Activated naive CD4-positive, alpha-beta T cell treated with Interleukin-2 at 50 U/mL for 16 hours (primary cell): ENCODE measurements around the gene ATAD5.
"Not testable (repeated sequence)": the region's sequence is repeated elsewhere in the genome, so short reads cannot be mapped to it uniquely, and the experiment has no call there.

ENCODE experiments used
- DNase-seq: peaks from one replicate; pipeline ENCODE4 v3.0.0-alpha.2; 2020

ATAD5 gene

DNA sequence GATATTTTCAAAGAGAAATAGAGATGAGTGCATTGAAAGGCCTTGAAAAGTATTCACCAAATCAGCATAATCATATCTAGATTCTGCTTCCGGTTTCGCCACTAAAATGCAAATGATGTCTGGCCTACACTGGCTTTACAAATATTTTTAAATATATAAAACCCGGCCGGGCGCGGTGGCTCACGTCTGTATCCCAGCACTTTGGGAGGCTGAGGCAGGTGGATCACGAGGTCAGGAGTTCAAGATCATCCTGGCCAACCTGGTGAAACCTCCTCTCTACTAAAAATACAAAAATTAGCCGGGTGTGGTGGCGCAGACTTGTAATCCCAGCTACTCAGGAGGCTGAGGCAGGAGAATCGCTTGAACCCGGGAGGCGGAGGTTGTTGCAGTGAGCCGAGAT, 8.8 kb upstream of the ATAD5 start:
- peak; percentile 9 for DNase-seq

DNA sequence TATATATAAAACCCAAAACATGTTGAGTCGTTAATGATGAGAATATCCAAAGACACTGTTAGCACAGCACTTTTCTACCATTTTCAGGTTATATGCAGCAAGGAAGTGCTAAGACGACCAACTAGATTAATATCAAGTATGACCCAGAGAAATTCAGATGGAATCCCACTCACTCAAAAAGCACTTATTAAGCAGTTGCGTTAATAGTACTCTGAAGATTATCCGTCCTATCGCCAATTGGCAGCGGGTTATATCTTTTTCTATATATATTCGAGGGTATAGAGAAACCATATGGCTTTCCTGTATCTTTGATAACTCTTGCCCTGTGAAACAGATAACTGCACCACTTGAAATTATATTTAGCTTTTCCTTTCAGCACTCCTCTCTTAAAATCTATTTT, 8.3 kb upstream of the ATAD5 start:
- DNase-seq: no peak

DNA sequence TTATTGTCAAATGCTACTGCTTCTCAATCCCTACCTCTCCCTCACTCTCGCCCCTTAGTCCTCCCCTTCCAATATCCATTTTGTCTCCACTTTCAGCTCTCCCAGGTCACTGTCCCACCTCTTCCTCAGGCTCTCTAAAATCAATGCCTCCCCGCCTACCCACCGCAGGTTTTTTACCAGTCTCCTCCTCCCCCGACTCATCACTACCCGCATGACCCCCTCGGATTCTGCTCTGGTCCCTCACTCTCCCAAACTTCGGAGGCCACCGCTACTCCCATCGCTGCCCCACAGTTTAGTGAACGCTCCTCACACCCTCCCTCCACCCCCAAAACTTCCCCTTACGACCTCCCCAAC, 7.8 kb upstream of the ATAD5 start:
- peak; percentile 43 for DNase-seq

DNA sequence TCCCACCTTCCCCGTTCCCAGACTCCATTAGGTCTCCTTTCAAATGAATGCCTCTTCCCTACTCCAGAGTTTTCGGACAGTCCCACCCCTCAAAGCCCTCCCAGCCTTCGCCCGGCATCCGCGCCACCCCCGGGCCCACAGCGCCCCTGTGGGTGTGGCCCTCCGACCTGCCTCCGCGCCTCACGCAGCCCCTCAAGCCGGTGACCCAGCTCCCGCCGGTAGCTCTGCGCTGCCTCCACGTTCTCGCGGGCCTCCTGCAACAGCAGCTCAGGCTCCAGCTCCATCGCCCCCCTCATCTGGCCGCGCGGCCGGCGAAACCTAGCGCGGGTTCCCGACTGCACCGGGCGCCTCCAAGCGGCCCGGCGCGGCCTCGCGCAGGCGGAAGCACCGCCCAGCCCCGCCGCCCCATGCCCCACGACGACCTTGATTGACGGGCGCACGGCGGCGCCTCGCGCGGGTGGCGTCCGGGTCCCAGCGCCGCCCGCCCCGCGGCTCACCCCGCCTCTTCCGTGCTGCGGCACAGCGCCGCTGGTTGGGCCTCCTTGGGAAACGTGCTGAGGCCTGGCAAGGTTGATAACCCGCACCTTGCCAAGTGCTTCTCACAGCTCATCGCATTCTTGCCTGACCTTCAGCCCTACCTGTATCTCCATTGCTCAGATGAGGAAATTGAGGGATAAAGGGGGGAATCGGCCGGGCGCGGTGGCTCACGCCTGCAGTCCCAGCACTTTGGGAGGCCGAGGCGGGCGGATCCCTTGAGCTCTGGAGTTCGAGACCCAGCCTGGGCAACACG, 7.2 kb upstream of the ATAD5 start, which contains the start of gene CRLF3:
Gene CRLF3 (minus strand): TSS at position 337 of the 790 bp plus-strand sequence. CDS start 41 bp downstream, at position 296.
- DNase-seq: peak; percentile 91

DNA sequence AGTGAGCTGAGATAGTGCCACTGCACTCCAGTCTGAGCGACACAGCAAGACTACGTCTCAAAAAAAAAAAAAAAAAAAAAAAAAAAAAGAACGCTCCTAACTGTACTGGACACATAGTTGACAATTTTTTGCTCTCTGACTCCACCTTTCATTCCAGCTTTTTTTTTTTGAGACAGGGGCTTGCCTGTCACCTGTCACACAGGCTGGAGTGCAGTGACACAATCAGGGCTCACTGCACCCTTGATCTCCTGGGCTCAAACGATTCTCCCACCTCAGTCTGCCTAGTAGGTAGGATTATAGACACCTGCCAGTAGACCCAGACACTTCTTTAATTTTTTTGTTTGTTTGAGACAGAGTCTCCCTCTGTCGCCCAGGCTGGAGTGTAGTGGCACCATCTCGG, 4.7 kb upstream of the ATAD5 start:
- no peak for DNase-seq

DNA sequence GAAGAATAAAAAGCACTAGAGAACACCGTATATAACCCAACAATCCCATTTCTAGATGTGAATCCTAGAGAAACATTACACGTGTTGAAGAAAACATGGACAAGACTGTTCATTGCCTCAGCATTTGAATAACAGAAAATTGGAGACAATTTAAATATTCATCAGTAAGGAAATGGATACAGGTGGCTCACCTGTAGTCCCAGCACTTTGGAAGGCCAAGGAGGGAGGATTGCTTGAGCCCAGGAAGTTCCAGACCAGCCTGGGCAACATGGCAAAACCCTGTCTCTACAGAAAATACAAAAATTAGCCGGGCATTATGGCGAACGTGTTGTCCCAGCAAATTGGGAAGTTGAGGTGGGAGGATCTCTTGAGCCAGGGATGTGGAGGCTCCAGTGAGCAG, 2.7 kb upstream of the ATAD5 start:
- no peak for DNase-seq

DNA sequence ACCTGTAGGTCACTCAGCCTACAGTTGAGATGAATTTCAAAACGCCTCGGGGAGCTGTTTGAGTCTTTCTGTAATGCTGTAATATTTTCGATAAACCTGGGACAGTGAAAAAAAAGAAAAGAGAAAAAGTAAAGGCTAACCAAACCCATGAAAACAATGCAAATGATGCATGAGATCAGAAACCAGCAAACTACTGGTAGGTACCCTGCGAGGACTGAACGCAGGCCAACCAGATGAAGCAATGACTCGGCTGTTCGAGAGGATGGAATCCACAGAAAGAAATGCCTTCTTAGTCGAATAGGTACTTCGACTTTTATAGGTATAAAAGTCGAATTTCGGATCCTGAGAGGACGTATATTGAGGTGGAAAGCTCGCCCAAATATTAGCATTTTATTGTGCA, 509 bp upstream of the ATAD5 start:
- DNase-seq: no peak

DNA sequence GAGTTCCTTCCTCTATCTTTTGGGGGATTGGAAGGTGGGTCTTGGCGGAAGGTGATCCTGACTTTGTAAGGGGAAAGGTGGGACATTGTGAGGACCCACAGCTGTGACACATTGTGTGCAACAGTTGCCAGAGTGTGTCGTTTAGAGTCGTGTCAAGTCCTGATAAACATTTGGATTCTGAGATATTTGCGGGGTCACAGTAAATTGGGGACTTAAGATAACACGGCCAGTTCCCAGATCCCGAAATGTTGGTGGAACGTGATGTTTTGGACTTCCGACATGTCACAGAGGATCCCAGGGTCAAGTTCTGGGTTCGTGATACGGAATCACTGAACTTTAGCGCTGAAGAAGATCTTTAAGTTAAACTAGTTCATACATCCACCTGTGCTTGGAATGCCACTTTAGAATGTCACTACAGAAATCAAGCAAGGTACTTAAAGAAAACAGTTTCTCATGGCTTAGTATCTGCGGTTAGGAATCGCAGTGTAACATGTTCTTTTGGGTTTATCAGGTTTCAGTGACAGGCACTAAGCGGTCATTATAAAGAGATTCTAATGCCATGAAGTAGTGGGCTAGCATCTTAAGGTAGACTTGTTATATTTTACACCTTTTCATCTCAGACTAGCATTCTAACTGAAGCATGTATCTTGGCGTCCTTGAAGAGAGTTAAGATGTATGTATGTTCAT, 815 bp downstream of the ATAD5 start:
- no peak for DNase-seq

DNA sequence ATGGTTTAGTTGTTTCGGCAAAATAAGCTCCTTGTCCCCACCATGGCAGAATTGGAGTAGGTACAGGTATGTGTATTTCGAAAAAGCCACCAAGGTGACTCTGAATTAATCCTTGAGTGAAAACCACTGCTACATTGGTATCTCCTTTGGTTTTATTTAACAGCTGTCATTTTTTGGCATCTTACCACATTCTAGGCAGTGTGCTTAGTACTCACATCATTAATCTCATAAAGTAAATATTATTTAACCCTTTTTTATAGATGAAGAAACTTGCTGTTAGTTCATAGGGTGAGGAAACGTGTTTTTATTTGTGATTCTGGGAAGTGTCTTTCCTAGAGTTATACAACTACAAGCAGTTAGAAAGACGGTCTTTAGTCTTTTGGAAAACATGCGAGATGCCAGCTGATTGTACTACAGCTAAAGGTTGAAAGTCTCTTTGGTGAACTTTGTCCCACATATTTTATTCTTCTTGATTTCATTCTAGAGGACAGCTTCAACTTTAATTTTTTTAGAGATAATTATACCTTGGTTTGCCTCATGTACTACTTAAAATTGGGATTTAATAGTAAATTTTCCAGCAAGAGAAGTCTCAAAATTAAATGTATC, 6.5 kb downstream of the ATAD5 start:
- no peak for DNase-seq

DNA sequence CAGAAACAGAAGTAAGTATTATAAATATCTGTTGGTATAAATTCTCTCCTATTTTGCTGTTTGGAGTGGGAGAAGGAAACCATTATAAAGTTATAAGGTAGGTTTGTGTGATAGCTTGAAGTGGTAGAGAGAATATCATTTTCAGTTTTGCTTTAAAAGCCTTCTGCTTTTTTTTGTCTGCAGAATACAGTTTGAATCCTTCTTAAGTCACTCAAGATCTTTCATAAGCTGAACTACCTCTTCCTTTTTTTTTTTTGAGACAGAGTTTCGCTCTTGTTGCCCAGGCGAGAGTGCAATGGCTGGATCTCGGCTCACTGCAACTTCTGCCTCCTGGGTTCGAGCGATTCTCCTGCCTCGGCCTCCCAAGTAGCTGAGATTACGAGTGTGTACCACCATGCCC, 9.0 kb downstream of the ATAD5 start:
- no peak for DNase-seq

DNA sequence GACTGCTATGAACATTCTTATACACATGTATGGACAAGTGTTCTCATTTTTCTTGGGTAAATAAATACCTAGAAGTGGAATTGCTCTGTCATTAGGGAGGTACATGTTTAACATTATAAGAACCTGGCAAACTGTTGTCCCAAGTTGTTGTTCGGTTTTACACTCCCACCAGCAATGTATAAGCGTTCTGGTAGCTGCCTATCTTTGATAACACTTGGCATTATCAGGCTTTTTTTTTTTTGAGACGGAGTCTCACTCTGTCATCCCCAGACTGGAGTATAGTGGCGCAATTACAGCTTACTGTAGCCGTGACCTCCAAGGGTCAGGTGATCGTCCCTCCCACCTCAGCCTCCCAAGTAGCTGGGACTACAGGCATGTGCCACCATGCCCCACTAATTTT, 16.3 kb downstream of the ATAD5 start:
- no peak for DNase-seq

DNA sequence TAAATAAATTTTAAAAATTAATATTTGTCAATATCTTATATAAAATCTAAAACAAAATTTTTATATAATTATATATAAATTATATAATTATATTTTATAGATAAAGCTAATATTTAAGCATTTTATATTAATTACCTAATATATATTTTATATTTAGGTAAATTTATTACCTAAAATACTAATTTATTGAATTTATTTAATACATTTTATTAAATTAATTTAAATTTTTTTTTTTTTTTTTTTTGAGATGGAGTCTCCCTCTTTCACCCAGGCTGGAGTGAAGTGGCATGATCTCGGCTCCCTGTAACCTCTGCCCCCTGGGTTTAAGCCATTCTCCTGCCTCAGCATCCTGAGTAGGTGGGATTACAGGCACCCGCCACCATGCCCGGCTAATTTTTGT, 22.4 kb downstream of the ATAD5 start:
- DNase-seq: no peak

DNA sequence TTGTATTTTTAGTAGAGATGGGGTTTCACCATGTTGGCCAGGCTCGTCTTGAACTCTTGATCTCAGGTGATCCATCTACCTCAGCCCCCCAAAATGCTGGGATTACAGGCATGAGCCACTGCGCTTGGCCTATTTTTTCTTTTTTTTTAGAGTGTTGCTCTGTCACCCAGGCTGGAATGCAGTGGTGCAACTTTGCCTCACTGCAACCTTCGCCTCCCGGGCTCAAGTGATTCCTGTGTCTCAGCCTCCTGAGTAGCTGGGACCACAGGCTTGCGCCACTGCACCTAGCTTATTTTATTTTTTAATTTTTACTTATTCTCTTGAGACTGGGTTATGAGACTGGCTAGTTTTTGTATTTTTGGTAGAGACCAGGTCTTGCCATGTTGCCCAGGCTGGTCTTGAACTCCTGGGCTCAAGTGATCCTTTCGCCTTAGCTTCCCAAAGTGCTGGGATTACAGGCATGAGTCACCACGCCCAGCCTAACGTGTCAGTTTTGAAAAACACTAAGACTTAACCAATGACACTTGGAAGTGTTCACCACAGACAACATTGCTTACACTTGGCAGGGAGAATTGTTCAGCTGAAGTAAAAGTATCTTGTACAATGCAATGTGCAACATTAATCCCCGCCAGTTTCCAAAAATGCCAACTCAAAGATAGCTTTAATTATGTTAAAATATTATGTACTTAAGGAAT, 26.9 kb downstream of the ATAD5 start:
- DNase-seq: no peak

DNA sequence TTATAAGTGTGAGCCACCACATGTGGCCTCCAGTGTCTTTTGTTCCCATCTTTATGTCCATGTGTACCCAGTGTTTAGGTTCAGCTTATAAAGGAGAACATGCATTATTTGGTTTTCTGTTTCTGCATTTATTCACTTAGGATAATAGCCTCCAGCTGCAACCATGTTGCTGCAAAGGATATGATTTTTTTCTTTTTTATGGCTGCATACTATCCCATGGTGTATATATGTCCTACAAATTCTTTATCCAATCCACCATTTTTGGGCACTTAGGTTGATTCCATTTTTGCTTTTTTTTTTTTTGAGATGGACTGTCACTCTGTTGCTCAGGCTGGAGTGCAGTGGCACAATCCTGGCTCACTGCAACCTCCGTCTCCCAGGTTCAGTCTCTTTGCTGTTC, 32.9 kb downstream of the ATAD5 start:
- DNase-seq: no peak

DNA sequence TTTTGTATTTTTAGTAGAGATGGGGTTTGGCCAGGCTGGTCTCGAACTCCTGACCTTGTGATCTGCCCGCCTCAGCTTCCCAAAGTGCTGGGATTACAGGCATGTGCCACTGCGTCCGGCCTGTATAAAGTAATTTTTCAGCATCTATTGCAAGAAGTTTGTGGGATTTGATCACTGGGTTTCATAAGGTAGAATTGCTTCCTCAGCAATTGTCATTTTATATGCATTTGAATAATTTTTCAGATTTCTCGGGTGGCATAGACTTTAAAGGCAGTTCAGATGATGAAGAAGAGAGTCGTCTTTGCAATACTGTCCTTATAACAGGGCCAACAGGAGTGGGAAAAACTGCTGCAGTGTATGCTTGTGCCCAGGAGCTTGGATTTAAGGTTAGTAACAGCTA, 37.2 kb downstream of the ATAD5 start:
- no peak for DNase-seq

DNA sequence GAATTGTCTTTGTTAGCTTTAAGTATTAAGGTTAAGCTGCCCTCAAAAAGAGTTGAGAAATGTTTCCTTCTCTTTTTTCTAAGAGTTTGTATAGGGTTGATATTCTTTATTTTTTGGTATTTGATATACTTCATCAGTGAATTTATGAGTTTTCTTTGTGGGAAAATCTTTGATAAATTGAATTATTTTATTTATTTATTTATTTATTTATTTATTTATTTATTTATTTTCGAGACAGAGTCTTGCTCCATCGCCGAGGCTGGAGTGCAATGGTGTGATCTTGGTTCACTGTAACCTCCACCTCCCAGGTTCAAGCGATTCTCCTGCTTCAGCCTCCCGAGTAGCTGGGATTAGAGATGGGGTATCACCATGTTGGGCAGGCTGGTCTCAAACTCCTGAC, 54.4 kb downstream of the ATAD5 start:
- DNase-seq: no peak

DNA sequence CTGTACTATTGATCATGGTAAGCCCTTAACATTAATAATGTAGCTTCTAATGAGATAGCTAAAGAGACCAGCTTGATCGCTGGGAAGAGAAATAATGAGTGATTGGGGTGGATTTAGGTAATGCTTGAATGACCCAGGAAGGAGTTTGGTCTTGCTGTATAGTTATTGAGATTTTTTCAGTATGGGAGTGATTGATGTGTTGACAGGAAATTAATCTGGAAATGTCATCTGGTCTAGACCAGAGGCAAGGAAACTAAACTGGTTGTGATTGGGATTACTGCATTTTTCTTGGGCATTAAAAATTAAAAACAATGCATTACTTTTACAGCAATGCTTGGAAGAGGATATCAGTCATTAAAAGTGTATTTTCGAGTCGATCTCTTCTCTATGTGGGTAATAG, 62.5 kb downstream of the ATAD5 start:
- DNase-seq: no peak

DNA sequence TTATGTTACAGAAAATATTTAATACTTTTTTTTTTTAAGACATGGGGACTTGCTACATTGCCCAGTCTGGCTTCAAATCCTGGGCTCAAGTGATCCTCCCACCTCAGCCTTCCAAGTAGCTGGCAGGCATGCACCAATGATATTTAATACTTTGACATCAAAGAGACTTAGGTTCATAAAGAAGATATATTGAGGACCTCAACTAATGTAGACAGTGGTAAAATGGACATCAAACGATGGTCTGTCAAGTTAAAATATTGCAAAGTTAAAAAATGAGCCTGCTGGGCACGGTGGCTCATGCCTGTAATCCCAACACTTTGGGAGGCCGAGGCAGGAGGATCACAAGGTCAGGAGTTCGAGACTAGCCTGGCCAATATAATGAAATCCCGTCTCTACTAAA, 65.5 kb downstream of the ATAD5 start:
- no peak for DNase-seq

DNA sequence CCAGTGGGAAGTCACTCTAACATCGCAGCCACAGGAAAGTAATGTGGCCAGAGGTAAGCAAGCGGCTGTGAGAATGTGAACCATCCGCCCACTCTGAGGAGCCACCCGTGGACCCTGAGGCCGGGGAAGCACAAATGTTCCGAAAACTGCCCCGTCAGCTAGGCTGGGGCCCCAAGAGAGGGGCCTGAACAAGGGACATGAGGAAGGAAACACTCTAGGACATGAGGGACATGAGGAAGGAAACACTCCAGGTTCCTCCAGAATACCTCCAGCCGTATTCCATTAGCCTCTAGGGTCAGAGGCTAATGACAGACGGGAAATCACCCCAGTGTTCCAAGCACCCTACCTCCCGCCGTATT, 74.0 kb downstream of the ATAD5 start:
- peak; percentile 29 for DNase-seq

DNA sequence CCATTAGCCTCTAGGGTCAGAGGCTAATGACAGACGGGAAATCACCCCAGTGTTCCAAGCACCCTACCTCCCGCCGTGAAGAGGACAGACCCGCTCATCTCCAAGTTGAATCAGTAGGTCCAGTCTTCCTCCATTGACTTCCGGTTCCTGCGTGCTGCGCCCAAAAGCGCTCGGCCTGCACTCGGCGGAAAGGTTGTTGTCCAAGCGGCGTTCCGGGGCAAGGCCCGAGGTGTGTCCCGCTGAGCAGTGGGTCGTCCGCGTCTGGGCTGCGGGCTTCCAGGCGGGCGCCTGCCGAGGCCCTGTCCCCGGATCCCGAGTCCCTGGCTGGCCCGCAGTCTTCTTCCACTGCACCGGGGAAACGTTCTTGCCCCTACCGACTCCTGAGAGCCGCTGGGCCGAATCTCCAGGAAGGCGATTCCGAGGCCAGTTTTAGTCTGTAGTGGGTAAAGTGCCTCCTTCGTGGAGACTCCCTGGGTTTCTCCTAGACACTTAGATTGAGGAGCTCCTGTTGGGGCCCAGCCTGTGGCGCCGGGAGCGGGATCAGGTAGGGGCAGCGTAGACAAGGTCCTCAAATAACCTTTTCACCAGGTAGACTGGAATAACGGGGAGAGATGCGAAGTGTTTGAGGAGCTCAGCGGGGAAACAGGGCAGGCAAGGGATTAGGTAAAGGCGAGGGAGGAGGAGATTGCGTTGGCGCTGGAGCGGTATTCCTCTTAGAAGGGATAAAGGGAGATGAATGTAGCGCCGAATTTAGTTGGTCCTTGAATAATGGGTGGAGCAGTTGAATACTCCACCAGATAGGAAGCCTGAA, 74.5 kb downstream of the ATAD5 start, which contains the start of gene TEFM:
Gene TEFM (minus strand): TSS at position 138 of the 811 bp plus-strand sequence. CDS start 40 bp downstream, at position 98.
- DNase-seq: peak; percentile 92

DNA sequence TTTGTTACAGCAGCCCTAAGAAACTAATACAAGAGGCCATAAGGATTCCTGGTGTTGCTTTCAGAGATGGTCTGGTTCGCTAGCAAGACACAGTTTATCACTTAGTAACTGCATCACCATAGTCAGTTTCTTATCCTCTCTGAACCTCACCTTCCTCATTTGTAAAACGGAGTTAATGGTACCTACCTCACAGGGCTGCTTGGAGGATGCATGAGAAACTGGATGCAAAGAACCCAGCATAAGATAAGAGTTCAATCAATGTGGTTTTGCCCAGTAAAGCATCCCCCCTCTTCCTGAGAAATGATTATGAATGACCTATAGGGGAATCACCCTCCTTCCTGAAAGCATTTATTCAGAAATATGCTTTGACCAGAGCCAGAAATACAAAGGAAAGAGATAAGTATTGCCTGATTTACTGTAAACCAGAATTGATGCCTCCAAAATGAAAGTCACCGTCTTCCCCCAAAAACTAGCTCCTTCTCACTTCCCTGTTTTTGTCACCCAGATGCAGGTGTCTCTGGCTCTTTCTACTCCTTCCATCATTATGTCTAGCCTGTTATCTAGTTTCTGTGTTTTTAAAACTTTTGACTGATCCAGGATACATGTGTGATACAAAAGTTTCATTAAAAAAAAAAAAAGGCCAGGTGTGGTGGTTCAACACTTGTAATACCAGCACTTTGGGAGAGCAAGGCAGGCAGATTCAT, 77.1 kb downstream of the ATAD5 start:
- DNase-seq: no peak

DNA sequence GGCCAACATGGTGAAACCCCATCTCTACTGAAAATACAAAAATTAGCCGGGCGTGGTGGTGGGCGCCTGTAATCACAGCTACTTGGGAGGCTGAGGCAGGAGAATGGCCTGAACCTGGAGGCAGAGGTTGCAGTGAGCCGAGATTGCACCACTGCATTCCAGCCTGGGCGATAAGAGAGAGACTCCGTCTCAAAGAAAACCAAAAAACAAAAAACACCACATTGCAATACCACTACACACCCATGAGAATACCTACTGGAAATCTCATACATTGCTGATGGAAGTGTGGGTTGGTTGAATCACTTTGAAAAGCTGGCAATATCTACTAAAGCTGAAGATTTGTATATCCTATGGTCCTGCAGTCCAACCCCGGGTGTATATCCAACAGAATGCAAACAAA, 78.4 kb downstream of the ATAD5 start:
- not testable (repeated sequence) for DNase-seq
